Measurements from ENCODE around the gene CCDC24.

CCDC24 gene

DNA sequence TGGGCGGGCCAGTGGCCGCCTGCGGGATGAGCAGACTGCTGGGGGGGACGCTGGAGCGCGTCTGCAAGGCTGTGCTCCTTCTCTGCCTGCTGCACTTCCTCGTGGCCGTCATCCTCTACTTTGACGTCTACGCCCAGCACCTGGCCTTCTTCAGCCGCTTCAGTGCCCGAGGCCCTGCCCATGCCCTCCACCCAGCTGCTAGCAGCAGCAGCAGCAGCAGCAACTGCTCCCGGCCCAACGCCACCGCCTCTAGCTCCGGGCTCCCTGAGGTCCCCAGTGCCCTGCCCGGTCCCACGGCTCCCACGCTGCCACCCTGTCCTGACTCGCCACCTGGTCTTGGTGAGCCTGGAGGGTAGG is 10.3 kb upstream of the CCDC24 start:
- no peak for DNase-seq (ENCODE audit: low read depth)

DNA sequence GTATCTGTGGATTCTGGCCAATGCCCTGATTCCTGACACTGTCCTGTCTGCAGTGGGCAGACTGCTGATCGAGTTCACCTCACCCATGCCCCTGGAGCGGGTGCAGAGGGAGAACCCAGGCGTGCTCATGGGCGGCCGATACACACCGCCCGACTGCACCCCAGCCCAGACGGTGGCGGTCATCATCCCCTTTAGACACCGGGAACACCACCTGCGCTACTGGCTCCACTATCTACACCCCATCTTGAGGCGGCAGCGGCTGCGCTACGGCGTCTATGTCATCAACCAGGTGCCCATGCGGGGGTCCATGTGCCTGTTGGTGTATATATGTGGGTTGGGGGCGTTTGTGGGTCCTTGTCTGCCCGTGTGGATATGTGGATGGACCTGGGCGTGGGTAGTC is 9.8 kb upstream of the CCDC24 start:
- no peak for DNase-seq (ENCODE audit: low read depth)

DNA sequence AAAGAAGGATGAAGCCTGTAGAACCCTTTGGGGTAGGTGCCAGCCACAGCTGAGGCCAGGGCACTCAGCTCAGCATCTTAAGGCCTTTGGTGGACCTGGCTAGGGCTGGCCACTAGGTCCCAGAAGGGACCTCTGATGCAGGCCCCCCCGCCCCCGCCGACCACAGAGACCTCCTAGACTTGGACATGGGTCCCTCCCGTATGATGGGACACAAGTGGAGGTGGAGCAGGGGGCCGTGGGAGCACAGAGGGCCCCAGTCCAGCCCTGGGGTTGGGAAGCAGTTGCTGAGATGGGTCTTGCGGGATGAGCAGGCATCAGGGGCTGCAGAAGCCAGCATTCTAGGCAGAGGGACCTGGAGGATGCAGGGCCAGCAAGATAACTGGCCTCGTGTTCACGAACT is 9.2 kb upstream of the CCDC24 start:
- DNase-seq (ENCODE audit: low read depth): no peak

- DNase-seq (ENCODE audit: low read depth): no peak
These were observed 8.6 kb upstream of the CCDC24 start for GRCh38 chr1:43982808-43983207.

DNA sequence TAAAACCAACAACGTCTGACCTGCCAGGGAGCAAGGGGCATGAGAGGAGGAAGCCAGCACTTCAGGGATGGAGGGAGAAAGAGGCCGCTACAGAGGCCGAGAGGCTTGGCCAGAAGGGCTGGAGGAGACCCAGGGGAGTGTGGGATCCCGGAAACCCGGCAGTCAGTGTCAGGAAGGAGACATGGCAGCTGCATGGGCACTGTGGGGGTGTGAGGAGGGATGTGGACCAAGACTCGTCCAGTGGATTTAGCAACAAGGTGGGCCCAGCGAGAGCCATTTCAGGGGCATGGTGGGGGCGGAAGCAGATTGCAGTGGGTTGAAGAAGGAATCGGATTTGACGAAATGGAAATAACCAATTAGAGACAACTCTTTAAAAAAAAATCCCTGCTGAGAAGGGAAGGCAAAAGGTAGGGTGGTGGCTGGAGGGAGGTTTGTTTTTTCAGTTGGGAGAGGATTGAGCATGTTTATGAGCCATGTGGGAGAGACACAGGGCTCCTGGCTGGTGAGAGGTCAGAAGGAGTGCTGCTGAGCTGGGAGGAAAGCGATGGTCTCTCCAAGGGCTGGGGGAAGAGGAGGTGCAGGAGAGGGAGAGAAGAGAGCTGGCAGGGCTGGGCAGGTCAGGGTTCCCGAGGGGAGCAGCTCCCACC is 8.0 kb upstream of the CCDC24 start:
- DNase-seq (ENCODE audit: low read depth): no peak

DNA sequence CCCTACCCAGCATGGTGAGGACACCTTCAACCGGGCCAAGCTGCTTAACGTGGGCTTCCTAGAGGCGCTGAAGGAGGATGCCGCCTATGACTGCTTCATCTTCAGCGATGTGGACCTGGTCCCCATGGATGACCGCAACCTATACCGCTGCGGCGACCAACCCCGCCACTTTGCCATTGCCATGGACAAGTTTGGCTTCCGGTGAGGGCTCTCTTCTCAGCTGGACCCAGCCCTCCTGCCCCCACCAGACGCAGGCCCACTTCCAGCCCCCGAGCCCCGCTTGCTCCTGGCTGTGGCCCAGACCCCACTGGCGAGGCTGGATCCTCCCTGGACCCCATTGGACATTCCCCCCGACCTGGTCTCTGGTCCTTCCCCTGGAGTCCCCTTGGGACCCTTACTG is 6.5 kb upstream of the CCDC24 start:
- DNase-seq (ENCODE audit: low read depth): no peak

DNA sequence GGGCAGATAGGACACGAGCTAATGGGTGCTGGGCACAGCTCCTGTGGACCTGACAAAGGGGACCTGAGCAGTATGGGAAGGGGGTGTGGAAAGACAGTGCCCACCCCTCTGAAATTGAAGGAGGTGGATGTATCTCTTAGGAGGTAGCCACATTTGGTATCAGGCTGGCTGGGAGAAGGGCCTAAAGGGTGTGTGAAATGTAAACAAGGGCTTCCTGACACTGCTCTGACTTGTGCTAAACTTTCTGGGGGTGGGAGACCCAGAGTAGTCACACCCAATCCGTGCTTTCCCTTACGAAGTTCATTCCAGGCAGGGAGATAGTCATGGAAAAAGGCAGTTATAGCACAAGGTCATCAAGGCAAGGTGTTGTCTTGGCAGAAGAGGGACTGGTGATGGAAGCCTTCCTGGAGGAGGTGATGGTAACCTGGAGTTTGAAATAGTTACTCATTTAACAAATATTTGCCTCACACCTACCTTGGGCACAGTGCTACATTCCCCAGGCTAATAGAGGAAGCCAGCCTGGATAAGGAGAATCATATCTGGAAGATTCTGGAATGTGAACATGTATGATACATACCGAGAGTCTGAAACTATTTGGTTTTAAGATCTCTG is 5.3 kb upstream of the CCDC24 start:
- DNase-seq (ENCODE audit: low read depth): no peak

DNA sequence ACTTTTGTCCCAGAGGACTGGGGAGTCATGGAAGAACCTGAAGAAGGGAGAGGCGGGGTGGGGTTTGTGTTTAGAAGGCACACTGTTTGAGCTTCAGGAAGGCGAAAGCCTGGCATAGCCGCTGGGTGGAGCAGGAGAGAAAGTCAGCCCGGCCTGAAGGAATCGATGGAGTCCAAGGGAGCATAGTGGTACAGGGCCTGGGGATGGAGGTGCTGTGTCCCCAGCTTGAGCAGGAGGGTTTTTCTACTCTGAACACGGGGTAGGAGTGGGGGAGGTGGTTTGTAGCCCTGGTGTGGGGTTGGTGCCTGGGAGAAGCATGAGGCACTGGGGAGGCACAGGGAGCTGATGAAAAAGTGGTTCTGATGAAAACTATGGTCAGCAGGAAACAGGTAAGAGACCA is 4.7 kb upstream of the CCDC24 start:
- no peak for DNase-seq (ENCODE audit: low read depth)

DNA sequence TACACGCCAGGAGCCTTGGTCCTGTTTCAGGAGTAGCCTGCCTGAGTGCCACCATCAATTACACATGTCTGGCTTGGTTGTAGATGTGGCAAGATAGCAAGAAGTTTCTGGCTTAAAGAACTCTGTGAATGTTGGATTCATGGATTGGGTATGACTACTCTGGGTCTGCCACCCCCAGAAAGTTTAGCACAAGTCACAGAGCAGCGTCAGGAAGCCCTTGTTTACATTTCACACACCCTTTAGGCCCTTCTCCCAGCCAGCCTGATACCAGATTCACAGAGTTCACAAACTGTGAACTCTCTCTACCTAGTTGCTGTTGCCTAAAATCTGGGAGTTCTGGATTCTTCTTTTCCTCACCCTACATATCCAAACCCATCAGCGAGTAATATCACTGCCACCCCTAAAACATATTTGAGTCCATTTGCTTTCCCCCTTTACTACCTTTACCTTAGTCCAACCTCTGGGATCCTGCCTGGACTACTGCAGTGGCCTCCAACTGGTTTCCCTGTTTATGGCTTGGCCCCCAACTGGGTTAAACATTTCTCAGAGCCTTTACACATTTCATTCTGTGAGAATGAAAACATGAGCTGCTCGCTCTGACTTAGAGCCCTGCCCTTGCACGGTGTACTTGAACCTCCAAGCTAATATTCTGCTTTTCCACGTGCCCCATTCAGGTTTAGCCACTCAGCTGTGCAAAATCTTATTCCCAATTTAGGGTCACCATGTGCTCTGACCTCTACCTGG is 4.1 kb upstream of the CCDC24 start:
- no peak for DNase-seq (ENCODE audit: low read depth)

DNA sequence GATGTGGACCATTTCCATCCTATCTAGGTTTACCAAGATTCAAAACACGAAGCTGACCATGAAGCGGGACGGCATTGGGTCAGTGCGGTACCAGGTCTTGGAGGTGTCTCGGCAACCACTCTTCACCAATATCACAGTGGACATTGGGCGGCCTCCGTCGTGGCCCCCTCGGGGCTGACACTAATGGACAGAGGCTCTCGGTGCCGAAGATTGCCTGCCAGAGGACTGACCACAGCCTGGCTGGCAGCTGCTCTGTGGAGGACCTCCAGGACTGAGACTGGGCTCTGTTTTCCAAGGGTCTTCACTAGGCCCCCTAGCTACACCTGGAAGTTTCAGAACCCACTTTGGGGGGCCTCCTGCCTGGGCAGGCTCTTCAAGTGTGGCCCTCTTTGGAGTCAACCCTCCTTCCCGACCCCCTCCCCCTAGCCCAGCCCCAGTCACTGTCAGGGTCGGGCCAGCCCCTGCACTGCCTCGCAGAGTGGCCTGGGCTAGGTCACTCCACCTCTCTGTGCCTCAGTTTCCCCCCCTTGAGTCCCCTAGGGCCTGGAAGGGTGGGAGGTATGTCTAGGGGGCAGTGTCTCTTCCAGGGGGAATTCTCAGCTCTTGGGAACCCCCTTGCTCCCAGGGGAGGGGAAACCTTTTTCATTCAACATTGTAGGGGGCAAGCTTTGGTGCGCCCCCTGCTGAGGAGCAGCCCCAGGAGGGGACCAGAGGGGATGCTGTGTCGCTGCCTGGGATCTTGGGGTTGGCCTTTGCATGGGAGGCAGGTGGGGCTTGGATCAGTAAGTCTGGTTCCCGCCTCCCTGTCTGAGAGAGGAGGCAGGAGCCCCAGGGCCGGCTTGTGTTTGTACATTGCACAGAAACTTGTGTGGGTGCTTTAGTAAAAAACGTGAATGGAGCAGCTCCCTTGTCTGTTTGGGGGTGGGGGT is 864 bp upstream of the CCDC24 start:
- no peak for DNase-seq (ENCODE audit: low read depth)

DNA sequence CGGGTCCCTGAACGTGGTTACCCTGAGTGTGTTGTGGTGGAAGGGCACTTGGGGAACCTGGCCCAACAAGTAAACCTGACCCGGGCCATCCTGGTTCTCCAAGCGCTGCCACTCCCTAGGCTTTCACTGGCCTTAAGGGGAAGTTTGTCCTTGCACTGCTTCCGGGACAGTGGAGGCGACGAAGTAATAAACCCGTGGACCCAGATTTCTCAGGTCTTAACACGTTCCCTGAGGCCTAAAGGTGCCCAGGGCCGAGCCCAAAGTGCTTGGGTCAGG is 261 bp upstream of the CCDC24 start:
- no peak for DNase-seq (ENCODE audit: low read depth)

- no peak for DNase-seq (ENCODE audit: low read depth)
These were observed 1.0 kb downstream of the CCDC24 start for GRCh38 chr1:43992232-43992995.

DNA sequence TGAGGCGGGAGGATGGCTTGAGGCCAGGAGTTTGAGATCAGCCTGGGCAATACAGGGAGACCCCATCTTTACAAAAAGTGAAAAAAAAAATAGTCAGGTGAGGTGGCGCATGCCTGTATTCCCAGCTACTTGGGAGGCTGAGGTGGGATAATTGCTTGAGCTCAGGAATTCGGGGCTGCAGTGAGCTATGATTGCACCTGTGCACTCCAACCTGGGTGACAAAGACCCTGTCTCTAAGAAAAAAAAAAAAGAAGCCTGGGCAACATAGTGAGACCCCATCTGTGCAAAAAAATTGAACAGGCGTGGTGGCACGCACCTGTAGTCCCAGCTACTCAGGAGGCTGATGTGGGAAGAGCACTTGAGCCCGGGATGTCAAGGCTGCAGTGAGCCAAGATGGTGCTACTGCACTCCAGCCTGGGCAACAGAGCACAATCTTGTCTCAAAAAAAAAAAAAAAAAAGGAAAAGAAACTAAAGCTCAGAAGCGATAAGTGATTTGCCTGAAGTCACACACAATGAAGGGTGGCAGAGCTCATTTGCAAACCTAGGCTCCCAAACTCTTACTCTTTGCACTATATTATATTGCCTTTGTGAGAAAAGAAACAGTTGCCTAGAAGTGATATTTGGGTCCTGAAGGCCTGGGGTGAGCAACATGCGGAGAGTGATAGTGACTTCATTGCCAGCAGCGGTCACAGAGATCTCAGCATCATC is 2.0 kb downstream of the CCDC24 start:
- no peak for DNase-seq (ENCODE audit: low read depth)

DNA sequence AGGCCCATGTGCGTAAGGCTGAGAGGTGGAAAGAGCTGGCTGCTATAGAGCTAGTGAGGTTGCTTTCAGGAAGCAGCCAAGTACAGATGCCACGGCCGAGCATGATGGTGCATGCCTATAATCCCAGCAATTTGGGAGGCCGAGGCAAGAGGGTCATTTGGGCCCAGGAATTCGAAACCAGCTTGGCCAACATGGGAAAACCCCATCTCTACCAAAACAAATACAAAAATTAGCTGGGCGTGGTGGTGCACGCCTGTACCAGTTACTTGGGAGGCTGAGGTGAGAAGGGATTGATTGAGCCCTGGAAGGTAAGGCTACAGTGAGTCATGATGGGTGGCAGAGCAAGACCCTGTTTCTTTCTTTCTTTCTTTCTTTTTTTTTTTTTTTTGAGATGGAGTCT is 2.7 kb downstream of the CCDC24 start:
- no peak for DNase-seq (ENCODE audit: low read depth)

DNA sequence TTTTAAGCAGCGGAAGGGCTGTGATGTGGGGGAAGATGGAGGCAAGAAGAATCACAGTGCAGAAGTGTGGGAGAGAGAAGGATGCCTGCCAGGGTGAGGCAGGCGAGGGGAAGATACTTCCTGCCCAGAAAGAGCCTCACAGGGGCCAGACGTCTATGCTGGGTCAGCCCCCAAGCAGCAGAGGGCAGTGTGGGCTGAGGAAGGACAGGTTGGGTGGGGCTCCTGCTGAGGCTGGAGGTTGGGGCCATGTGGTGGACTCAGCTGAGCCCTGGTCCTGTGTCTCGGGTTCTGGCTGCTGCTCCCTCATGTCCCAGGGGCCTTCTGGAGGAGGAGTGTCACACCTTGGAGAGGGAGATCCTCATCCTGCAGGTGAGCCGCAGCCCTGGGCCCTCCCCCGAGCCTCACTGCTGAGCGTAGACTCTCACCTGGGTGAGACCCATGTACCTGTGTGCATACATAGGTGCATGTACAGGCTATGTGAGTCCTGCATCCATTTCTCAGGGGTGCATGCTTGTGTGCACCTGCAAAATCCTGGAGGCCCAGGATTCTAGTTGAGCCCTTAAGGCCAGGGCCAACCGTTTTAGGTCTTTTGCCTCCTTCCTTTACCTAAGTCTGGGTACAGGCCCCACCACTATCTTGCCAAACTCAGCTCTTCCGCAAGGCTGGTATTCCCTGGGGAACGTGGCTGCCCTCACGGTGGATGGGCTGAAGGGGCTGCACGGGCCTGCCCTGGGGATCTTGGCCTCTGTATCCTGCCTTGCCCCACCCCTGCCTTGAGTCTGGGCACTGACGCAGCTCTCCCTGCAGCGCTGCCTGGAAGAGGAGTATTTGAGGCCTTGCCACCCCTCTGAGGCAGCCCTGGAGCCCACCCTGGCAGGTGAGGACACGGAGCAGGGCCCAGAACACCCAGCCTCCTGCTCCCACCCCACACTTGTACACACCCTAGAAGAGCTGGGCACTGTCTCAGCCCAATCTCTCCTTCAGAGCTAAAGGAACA is 3.7 kb downstream of the CCDC24 start:
- no peak for DNase-seq (ENCODE audit: low read depth)

GRCh38 chr1:43995984-43996732 is 4.8 kb downstream of the CCDC24 start:
- DNase-seq (ENCODE audit: low read depth): no peak

DNA sequence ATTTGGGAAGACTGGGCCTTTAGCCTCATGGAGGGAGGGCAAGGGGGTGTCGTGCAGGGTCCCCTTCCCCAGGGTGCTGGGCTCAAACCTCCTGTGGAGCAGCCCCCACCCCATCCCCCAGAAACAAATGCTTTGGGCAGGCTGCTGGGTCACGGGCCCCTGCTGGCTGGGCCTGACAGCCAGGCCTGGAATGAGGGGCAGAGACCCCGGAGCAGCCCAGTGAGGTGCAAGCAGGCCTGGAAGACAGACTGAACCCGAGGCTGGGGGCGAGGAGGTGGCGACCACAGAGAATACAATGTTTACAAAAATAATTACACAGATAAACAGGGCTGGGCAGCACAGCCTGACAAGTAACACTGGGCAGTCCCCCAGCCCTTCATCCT is 5.3 kb downstream of the CCDC24 start:
- DNase-seq (ENCODE audit: low read depth): no peak

GRCh38 chr1:43997295-43997999 is 6.0 kb downstream of the CCDC24 start:
- DNase-seq (ENCODE audit: low read depth): no peak

GRCh38 chr1:43998000-43998378 is 6.6 kb downstream of the CCDC24 start:
- no peak for DNase-seq (ENCODE audit: low read depth)

Measured in HS-27A (cell line).